HG03060 (cell line): ENCODE results near the gene HS3ST3A1.

Experiments
- ATAC-seq: cut with Tn5 transposase; IDR thresholded peaks from one replicate; pipeline ENCODE4 v1.9.1; 2021; ENCODE audit warnings: low read depth, moderate number of reproducible peaks; ENCODE audit not compliant: unreplicated experiment

Gene HS3ST3A1

GRCh38 chr17:13599168-13599577 lies 2.6 kb downstream of the HS3ST3A1 start:
- ATAC-seq, result no peak

GRCh38 chr17:13598353-13599167 lies 3.2 kb downstream of the HS3ST3A1 start:
- no peak for ATAC-seq

DNA sequence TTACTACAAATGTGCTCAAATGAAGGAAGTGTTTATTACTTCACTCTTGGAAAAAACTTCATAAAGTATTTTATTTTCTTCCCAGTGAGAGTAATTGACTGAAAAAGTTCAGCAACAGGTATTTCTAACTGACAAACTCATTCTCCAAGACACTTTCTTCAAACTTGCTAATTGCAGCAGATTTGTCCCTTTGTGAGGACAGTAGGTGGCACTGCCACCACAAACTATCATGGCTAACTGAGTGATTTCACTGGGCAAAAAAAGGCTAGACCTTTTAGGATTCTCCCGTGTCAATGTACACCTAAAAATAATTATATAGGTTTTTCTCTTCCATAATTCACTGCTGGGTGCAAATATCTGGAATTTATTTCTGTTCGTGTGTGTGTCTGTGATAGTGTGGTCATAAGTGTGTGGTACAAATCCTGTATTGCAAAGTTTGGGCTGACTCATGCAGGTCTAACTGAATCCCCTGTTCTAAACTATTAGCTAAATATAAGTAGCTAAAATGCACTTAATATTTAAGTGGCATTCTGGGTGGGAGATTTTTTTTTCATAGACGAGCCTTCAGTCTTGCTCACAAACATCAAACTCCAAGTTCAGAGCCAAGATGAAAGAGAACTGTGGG lies 3.9 kb downstream of the HS3ST3A1 start:
- ATAC-seq, result no peak

DNA sequence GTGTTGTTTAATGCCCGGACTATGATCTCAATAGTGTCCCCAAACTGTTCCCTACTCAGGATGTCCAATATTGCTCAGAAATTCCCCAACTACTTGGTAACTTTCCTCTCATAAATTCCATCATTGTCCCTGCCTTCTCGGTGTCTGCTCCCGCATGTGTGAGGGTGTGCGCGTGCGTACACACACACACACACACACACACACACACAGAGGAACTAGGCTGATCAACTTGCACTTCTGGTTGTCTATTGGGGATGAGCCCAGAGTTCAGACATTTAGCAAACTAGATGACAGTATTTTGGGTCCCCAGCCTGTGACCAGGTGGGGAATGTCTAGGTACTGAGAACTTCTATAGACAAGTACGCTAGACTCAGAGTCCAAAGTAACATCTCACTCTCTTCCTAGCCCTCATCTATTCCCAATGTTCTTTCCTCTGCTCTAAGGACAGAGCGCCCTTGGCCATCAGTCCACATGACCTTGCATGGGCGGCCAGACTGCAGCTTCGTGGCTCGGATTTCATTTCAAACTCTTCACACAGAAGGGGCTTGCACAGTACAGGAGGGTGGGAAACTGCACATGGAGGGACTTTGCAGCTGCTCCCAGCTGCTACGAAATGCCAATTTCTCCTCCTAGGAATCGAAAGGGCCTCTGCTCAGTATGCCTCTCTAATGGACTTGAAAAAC lies 5.3 kb downstream of the HS3ST3A1 start:
- ATAC-seq, result no peak

- ATAC-seq, result no peak
Measured at GRCh38 chr17:13595599-13595899, 6.2 kb downstream of the HS3ST3A1 start.

DNA sequence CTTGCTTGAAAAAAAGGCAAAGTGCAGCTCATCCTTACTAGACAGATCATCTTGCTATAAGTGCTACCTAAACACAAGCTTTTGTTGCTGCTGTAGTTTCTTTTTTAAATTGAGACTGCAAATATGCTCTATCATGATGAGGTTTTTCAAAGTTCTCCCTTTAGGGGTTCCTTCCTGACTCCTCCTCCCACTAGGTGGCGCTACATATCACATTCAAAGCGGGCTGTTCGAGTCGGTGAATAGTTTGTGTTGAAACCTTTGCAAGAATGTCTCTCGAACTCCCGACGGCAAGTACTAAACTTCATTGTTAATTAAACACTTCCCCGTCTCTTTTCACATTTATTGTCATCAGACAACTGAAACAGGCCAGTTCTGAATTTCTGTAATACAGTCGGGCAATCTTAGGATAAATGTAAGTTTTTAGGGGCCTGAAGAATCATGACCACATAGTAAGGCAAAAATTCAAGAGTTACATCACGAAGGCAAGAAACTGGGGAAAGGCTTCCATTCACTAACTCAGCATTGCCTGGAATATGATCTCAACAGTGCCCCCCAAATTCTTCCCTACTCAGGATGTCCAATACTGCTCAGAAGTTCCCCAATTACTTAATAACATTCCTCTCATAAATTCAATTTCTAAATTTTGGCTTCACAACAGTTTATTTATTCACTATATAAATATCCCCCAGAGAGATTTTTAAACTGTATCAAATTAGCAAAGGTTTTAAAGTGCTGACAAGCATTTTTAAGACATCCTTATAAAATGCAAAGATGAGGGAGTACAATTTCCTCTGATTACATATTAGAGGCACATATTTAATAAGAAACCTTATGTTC lies 6.7 kb downstream of the HS3ST3A1 start:
- ATAC-seq, result no peak

GRCh38 chr17:13594310-13594709 lies 7.4 kb downstream of the HS3ST3A1 start:
- ATAC-seq, result no peak

DNA sequence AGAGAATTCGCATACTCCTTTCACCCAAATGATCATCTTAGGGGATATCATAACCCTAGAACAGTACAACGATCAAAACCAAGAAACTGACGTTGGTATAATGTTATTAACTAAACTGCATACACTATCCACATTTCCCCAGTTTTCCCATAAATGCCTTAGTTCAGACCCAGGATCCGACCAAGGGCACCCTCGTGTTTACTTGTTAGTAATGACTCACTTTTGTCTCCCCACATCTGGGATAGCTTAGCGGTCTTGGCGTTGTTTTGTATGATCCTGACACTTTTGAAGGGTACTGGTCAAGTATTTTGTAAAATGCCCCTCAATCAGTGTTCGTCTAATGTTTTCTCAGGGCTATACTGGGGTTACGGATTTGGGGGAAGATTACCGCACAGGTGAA lies 8.0 kb downstream of the HS3ST3A1 start:
- no peak for ATAC-seq

GRCh38 chr17:13593021-13593751 lies 8.5 kb downstream of the HS3ST3A1 start:
- ATAC-seq, result no peak

- no peak for ATAC-seq
Measured at GRCh38 chr17:13592427-13592826, 9.3 kb downstream of the HS3ST3A1 start.

DNA sequence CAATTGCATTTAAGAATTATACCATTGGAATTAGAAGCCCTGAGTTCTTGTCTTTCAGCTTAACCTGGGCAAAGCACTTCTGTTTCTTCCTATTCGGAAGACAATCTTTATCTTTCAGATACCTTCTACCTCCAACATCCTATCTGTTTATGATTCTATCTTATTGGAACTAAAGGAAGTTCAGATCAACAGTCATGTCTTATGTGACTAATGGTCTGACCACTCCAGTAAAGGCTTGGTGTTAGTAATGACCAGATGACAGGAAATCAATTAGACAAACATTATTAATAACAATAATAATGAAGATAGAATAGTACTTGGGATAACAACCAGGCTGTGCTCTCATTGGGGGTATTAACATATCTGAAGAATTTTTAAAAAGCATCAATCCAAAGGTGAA lies 11.3 kb downstream of the HS3ST3A1 start:
- no peak for ATAC-seq

GRCh38 chr17:13589658-13590057 lies 12.1 kb downstream of the HS3ST3A1 start:
- ATAC-seq, result no peak

- no peak for ATAC-seq
Measured at GRCh38 chr17:13587487-13588338, 14.0 kb downstream of the HS3ST3A1 start.

DNA sequence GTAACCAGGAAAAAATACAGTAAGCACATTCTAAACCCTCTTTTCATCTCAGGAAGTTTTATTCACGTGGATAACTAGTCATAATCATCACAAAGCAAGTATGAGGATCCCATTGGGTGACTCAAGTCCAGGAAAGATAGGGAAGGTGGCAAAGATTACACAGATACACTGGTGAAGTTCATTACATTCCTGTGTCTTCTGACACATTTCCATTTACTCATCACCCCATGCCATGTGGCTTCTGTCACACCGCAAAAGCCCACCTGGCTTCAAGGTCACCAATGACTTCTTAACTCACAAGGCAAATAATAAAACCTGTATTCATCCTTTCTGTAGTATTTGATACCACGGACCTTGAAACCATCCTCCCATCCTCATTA lies 17.0 kb downstream of the HS3ST3A1 start:
- no peak for ATAC-seq

DNA sequence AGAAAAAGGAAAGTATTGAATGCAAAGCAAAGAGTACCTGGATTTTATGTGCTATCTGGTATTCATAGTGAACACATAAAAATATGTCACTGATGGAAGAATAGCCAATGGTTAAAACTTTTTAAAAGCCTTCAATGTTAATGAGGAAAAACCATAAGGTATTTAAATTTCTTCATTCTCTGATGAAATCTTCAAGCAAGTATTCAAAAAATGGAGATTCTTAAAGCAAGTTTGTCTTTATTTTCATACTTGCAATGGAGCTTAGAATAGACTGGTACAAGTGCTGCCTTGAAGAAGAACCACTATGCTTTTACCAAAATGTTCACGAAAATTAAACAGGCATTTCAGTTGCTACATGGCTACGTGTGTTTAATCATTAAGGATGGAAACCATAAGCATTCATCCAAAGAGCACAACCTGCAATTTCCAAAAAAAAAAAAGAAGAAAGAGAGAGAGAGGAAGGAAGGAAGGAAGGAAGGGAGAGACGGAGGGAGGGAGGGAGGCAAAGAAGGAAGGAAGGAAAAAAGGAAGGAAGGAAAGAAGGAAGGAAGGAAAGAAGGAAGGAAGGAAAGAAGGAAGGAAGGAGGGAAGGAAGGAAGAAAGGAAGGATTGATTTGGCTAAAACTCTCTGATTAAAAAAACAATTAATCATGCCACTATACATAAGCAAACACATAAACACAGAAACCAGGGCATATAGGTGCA lies 17.6 kb downstream of the HS3ST3A1 start:
- ATAC-seq, result no peak

- no peak for ATAC-seq
Measured at GRCh38 chr17:13582776-13583547, 18.8 kb downstream of the HS3ST3A1 start.

GRCh38 chr17:13581925-13582324 lies 19.8 kb downstream of the HS3ST3A1 start:
- ATAC-seq, result no peak

DNA sequence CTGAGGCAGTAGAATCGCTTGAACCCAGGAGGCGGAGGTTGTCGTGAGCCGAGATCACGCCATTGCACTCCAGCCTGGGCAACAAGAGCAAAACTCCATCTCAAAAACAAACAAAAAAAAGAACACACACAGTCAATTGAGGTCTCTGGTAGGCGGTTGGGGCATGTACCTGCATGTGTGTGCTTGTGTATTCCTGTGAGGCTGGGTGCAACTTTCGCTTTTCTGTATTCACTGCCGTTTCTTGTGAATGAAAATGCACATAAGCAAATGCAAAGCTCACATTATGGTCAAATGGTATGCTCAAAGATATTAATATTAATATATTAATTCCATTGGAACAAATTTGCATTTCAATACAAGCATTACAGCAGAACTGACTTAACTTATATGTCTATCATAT lies 20.9 kb downstream of the HS3ST3A1 start:
- ATAC-seq, result no peak
